Endothelial cell of umbilical vein (primary cell): ENCODE data around the gene PRDM12. TPM values are rescaled to one million over a fixed set of nuclear protein-coding genes. Genes with fewer than 3 reads are reported as not detected.

ENCODE experiments used
- BruUV-seq: library from RNA; stranded (reverse); fragments of 400-500 nt; replicated peaks from 2 replicates; lab custom pipeline; 2021; lab: Mats Ljungman, UMichigan
- CTCF ChIA-PET: fragments of 300-600, 350-600 bp; sonication (Branson Sonifier 250); formaldehyde crosslinking; loops from one replicate; lab custom pipeline; 2021; ENCODE audit warnings: antibody characterized with exemption, inconsistent platforms; lab: Charles Lee
- POLR2A ChIA-PET: fragments of 300-600, 350-600 bp; sonication (Branson Sonifier 250); formaldehyde crosslinking; loops from one replicate; lab custom pipeline; 2021; ENCODE audit warnings: antibody characterized with exemption, inconsistent platforms; lab: Charles Lee
- DNase-seq: peaks from one replicate; pipeline ENCODE4 v3.0.0-alpha.2; 2011; ENCODE audit warnings: low read depth, low spot score
- FAIRE-seq: peaks from 2 replicates; lab custom pipeline; 2011; peaks lifted over from hg19 to GRCh38; lab: Jason Lieb, UNC
- H2AFZ ChIP-seq: 2 replicates; pipeline ENCODE4 v1.6.0; 2012; ENCODE audit warnings: low read depth, low read length, control low read depth, inconsistent platforms
- H3K27ac ChIP-seq: 2 replicates; pipeline ENCODE4 v1.5.1; 2011; ENCODE audit warnings: low read depth, mild to moderate bottlenecking, control low read depth, low read length, moderate library complexity; ENCODE audit not compliant: insufficient read depth
- H3K27me3 ChIP-seq, 2 experiments: 2 replicates each; pipeline versions ENCODE4 v1.6.0 to v1.6.1; 2011; ENCODE audit warnings: low read length in 2 of 2, mixed read lengths in 1 of 2; ENCODE audit not compliant: control insufficient read depth in 2 of 2, insufficient read depth in 2 of 2
- H3K36me3 ChIP-seq, 2 experiments: 2 replicates in 1 of 2; 3 replicates in 1 of 2; pipeline ENCODE4 v1.5.1; 2011; ENCODE audit warnings: low read length in 2 of 2, mild to moderate bottlenecking in 1 of 2, moderate library complexity in 1 of 2; ENCODE audit not compliant: control insufficient read depth in 2 of 2, insufficient read depth in 2 of 2; ENCODE audit errors: extremely low read depth in 1 of 2
- H3K4me1 ChIP-seq: 3 replicates; pipeline ENCODE4 v1.5.1; 2011; ENCODE audit warnings: mild to moderate bottlenecking, low read length; ENCODE audit not compliant: control insufficient read depth, insufficient read depth; ENCODE audit errors: extremely low read depth
- H3K4me2 ChIP-seq: 2 replicates; pipeline ENCODE4 v1.6.1; 2011; ENCODE audit warnings: low read length, control low read depth, mixed read lengths; ENCODE audit not compliant: insufficient read depth
- H3K4me3 ChIP-seq, 3 experiments: fragments of 200-600 bp in 1 of 3; sonication (generic), shearing (Covaris generic) in 1 of 3; replicated peaks in 1 of 3; 2 replicates each; pipeline ENCODE4 v1.5.1; 2011 to 2016; ENCODE audit warnings: control low read depth in 3 of 3, low read length in 3 of 3, mild to moderate bottlenecking in 2 of 3, inconsistent platforms in 1 of 3, low read depth in 1 of 3, moderate library complexity in 1 of 3; ENCODE audit not compliant: insufficient read depth in 1 of 3
- H3K79me2 ChIP-seq: 2 replicates; pipeline ENCODE4 v1.6.0; 2012; ENCODE audit warnings: low read length, inconsistent platforms; ENCODE audit not compliant: control insufficient read depth, insufficient read depth
- H3K9ac ChIP-seq: replicated peaks from 2 replicates; pipeline ENCODE3; 2011; ENCODE audit warnings: low read length, control low read depth; ENCODE audit not compliant: insufficient read depth; ENCODE audit errors: extremely low read depth
- H3K9me1 ChIP-seq: replicated peaks from 3 replicates; pipeline ENCODE4 v1.6.0; 2011; ENCODE audit warnings: mild to moderate bottlenecking, low read length; ENCODE audit not compliant: control insufficient read depth, insufficient read depth; ENCODE audit errors: extremely low read depth
- H3K9me3 ChIP-seq: replicated peaks from 2 replicates; pipeline ENCODE4 v1.5.1; 2012; ENCODE audit warnings: low read length, inconsistent platforms; ENCODE audit not compliant: control insufficient read depth, insufficient read depth
- H4K20me1 ChIP-seq: replicated peaks from 2 replicates; pipeline ENCODE3; 2011; ENCODE audit warnings: mild to moderate bottlenecking, low read length; ENCODE audit not compliant: control insufficient read depth, insufficient read depth; ENCODE audit errors: extremely low read depth
- CTCF ChIP-seq, 2 donors: IDR thresholded peaks; 1 replicate in 1 of 2; 2 replicates in 1 of 2; pipeline ENCODE4 v1.5.1; 2011; ENCODE audit warnings: low read length in 2 of 2, mild to moderate bottlenecking in 2 of 2, moderate library complexity in 2 of 2, control low read depth in 1 of 2, inconsistent platforms in 1 of 2, low read depth in 1 of 2; ENCODE audit not compliant: insufficient read depth in 1 of 2; ENCODE audit errors: extremely low read depth in 1 of 2
- FOS ChIP-seq: IDR thresholded peaks from 2 replicates; pipeline ENCODE4 v1.6.1; 2011; ENCODE audit warnings: mild to moderate bottlenecking, low read length, moderate library complexity, borderline replicate concordance; ENCODE audit not compliant: insufficient read depth
- JUN ChIP-seq: IDR thresholded peaks from 2 replicates; pipeline ENCODE4 v1.6.1; 2011; ENCODE audit warnings: borderline replicate concordance, low read depth; ENCODE audit not compliant: insufficient read length, insufficient read depth
- dilution Hi-C: fragments of 300-500 bp; cut with MboI; formaldehyde crosslinking; loops from one replicate; pipeline ENCODE4 v1.15.0; 2019; ENCODE audit warnings: low sequenced_read_pairs; ENCODE audit not compliant: extremely low pct_ligation_motif_present
- intact Hi-C: fragments of 100-400 bp; cut with micrococcal nuclease; formaldehyde crosslinking; loops from one replicate; pipeline ENCODE4 v1.10.0; 2022
- polyA plus RNA-seq, 4 experiments: library from polyadenylated mRNA; depleted of rRNA in 3 of 4; stranded (reverse) in 3 of 4; unstranded in 1 of 4; fragments of >200 nt; gene quantifications; 2 replicates each; pipeline versions ENCODE4 v1.2.1 to v1.2.3, GENCODE V29; 2011 to 2012; ENCODE audit warnings: missing spikeins in 1 of 4
- total RNA-seq: library from RNA; stranded (reverse); gene quantifications from 2 replicates; pipeline ENCODE4 v1.2.3, GENCODE V29; 2021

Gene PRDM12
- total and polyA plus RNA-seq, 2 donors (not counting 3 experiments of a cell fraction or from before 2014, with no cell fraction given) = not detected

- intact Hi-C loops = loop anchor here (1.0 kb wide), 3 partner anchors 64 to 234 kb away; no protein-coding TSS in a partner anchor
- no peaks in the 10 kb centered on the region for H3K9me3 ChIP-seq
- FAIRE-seq = peak; percentile 72
Observed at GRCh38 chr9:130707225-130707976, 43.0 kb downstream of the PRDM12 start.

More at GRCh38 chr9:130707225-130707976, 43.0 kb downstream of the PRDM12 start:
- no TSS peak for BruUV-seq
- no peaks in the 10 kb centered on the region for H3K9me1 ChIP-seq
- H3K79me2 ChIP-seq = peaks cover 2% of the 10 kb centered on the region
- CTCF ChIA-PET = interaction anchor here (0.7 to 13.9 kb wide), 20 partner anchors 8 to 339 kb away, joined by 3 to 327 read pairs (median 4); partner anchors contain the start of gene EXOSC2
- dilution Hi-C loops = no loop called here
- peak; percentile 65 for DNase-seq
- no peak overlapping the region for H2AFZ ChIP-seq
- H4K20me1 ChIP-seq = no peaks in the 10 kb centered on the region
- TF ChIP-seq CTCF (IDR thresholded peaks at IDR 0.05; ENCODE audit: extremely low read depth in 1 of 2, insufficient read depth in 1 of 2, low read depth in 1 of 2, low read length in 2 of 2) (peak; percentile 36 to 66), JUN (no peak), FOS (no peak)
- H3K4me3 ChIP-seq = no peak overlapping the region
- H3K27me3 ChIP-seq = no peaks in the 10 kb centered on the region
- POLR2A ChIA-PET = interaction anchor here (1.0 kb wide), 1 partner anchor 151 kb away, joined by 3 read pairs; no protein-coding TSS in a partner anchor
- H3K27ac ChIP-seq = no peak overlapping the region
- H3K4me2 ChIP-seq = no peak overlapping the region
- H3K36me3 ChIP-seq = peaks cover 12 to 20% of the 10 kb centered on the region in 2 experiments
- no peaks in the 10 kb centered on the region for H3K4me1 ChIP-seq
- H3K9ac ChIP-seq = no peak overlapping the region
